22Rv1 (cell line): ENCODE data around the gene CSTB.

Source experiments
- ZFX ChIP-seq: fragments of 450-650 bp; IDR thresholded peaks from 2 replicates; pipeline ENCODE4 v1.6.1; 2017; ENCODE audit warnings: antibody characterized with exemption, borderline replicate concordance
- TF ChIP-seq, protein P1 (sequence below): fragments of 450-650 bp; IDR thresholded peaks from 2 replicates; pipeline ENCODE4 v1.5.1; 2017; ENCODE audit warnings: mild to moderate bottlenecking

DNA sequence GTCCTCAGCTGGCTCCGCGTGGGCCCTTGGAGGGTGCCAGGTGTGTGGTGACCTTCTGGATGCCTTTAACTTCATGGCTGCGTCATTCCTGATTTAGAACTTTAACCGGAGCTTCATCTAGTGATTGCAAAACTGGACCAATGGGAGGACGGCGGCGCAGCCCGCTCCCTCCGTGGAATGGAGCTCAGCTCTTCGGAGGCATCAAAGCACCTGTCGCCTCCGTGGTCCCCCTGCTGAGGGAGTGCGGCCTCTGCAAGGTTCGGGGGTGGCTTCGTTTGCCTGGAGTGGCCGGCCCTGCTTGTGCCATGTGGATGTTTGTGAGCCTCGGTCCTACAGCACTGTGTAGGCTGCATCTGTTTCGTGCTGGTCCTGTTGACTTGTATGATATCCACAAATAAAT is 14.2 kb downstream of the CSTB start:
- TF ChIP-seq, protein P1, sequence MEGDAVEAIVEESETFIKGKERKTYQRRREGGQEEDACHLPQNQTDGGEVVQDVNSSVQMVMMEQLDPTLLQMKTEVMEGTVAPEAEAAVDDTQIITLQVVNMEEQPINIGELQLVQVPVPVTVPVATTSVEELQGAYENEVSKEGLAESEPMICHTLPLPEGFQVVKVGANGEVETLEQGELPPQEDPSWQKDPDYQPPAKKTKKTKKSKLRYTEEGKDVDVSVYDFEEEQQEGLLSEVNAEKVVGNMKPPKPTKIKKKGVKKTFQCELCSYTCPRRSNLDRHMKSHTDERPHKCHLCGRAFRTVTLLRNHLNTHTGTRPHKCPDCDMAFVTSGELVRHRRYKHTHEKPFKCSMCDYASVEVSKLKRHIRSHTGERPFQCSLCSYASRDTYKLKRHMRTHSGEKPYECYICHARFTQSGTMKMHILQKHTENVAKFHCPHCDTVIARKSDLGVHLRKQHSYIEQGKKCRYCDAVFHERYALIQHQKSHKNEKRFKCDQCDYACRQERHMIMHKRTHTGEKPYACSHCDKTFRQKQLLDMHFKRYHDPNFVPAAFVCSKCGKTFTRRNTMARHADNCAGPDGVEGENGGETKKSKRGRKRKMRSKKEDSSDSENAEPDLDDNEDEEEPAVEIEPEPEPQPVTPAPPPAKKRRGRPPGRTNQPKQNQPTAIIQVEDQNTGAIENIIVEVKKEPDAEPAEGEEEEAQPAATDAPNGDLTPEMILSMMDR: no peak
- TF ChIP-seq ZFX: no peak
